Sigmoid colon (tissue), 4 donors: ENCODE measurements around the gene FSTL4.

ENCODE experiments used
- CTCF ChIP-seq, 4 experiments: fragments of 450-650 bp in 3 of 4; fragments of 200-600 bp in 1 of 4; IDR thresholded peaks; one replicate each; pipeline ENCODE4 v1.5.1; 2016 to 2019; ENCODE audit warnings: antibody characterized with exemption in 4 of 4, mild to moderate bottlenecking in 3 of 4, moderate library complexity in 2 of 4
- POLR2AphosphoS5 ChIP-seq, 4 donors: sonication (generic); formaldehyde crosslinking; IDR thresholded peaks; one replicate each; pipeline ENCODE4 v1.6.1; 2017; ENCODE audit warnings: antibody characterized with exemption in 4 of 4

GRCh38 chr5:133392448-133392847 lies 219.9 kb downstream of the FSTL4 start:
- TF ChIP-seq CTCF (IDR thresholded peaks at IDR 0.05): no peak
- no peak for TF ChIP-seq POLR2AphosphoS5 (IDR thresholded peaks at IDR 0.05)
